LNCaP clone FGC (cell line): Measurements from ENCODE around the gene OLFM1.
"Not testable (repeated sequence)": the region's sequence is repeated elsewhere in the genome, so short reads cannot be mapped to it uniquely, and the experiment has no call there.

Experiments
- DNase-seq: peaks from one replicate; pipeline ENCODE4 v3.0.0-alpha.2; 2011; ENCODE audit warnings: low read depth
- H3K4me3 ChIP-seq: 2 replicates; pipeline ENCODE4 v1.5.1; 2011; ENCODE audit warnings: mild to moderate bottlenecking, low read depth, low read length, control low read depth
- CTCF ChIP-seq: IDR thresholded peaks from 2 replicates; pipeline ENCODE4 v1.5.1; 2012; ENCODE audit warnings: mild to moderate bottlenecking; ENCODE audit not compliant: control insufficient read depth, insufficient read depth; ENCODE audit errors: extremely low read depth

OLFM1 gene

GRCh38 chr9:135056541-135056940, 30.9 kb upstream of the OLFM1 start:
- DNase-seq, result no peak
- TF ChIP-seq CTCF, result no peak

GRCh38 chr9:135060461-135061116, 26.9 kb upstream of the OLFM1 start:
- H3K4me3 ChIP-seq, result no peak overlapping the region
- no peak for TF ChIP-seq CTCF
- no peak for DNase-seq

More at GRCh38 chr9:135056541-135056940, 30.9 kb upstream of the OLFM1 start:
- no peak overlapping the region for H3K4me3 ChIP-seq

DNA sequence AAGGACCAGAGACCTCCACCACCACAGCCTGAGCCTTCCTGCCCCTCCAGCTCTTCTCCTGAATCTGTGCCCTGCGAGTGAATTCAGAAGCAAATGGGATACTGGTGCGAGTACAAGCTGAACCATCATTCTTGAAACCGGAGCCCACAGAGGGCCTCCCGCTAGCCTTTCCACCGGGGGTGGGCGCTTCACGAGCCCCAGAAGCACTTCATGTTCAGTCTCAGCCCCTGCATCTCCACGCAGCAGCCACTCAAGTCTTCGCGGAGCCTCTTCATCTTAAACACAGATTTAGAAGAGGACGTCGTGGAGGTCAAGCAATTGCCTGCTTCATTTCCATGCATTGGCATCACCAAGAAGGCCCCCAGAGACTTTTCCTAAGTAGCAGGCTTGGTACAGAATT, 26.0 kb upstream of the OLFM1 start:
- H3K4me3 ChIP-seq, result no peak overlapping the region
- no peak for TF ChIP-seq CTCF
- no peak for DNase-seq

GRCh38 chr9:135062254-135062653, 25.2 kb upstream of the OLFM1 start:
- H3K4me3 ChIP-seq, result no peak overlapping the region
- no peak for DNase-seq
- no peak for TF ChIP-seq CTCF

DNA sequence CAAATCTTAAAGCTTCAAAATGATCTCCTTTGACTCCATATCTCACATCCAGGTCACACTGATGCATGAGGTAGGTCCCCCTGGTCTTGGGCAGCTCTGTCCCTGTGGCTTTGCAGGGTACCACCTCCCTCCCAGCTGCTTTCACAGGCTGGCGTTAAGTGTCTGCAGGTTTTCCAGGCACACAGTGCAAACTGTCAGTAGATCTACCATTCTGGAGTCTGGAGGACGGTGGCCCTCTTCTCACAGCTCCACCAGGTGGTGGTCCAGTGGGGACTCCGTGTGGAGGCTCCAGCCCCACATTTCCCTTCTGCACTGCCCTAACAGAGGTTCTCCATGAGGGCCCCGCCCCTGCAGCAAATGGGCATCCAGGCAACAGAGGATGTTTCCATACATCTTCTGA, 24.0 kb upstream of the OLFM1 start:
- not testable (repeated sequence) for H3K4me3 ChIP-seq, DNase-seq

- DNase-seq, H3K4me3 ChIP-seq: not testable (repeated sequence)
These were observed 23.6 kb upstream of the OLFM1 start for GRCh38 chr9:135063888-135064287.

- no peak overlapping the region for H3K4me3 ChIP-seq
- DNase-seq, result no peak
- no peak for TF ChIP-seq CTCF
These were observed 22.3 kb upstream of the OLFM1 start for GRCh38 chr9:135065151-135065550.

DNA sequence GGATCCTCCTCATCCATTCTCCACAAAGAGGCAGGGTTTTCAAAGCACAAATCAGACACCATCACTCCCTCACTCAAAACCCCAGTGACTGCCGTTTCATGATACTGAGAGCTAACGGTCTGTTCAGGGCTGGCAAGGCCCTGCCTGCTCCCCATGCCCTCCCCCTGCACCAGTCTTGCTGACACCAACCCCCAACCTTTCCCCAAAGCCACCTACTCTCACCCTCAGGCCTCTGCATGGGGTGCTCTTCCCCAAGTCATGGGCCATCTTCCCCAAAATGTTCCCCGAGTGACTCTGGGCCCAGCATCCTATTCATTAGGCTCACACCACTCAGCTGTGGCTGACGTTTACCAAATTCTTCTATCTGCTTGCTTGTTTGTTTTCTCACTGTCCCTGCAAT, 21.7 kb upstream of the OLFM1 start:
- no peak overlapping the region for H3K4me3 ChIP-seq
- no peak for DNase-seq

More for the DNA sequence above, 21.7 kb upstream of the OLFM1 start:
- TF ChIP-seq CTCF, result no peak
